Measurements from ENCODE around the gene KRT10. TPM values are rescaled to one million over a fixed set of nuclear protein-coding genes. Genes with fewer than 3 reads are reported as not detected.

Gene KRT10
- total RNA-seq (2022) (48.3 and 48.6 TPM in 2 replicates), Bru-seq, nascent RNA (percentile 55 among the genes with signal in this experiment), BruChase-seq, experiment 1, labeled RNA remaining after a 2-hour chase (percentile 63 among the genes with signal in this experiment), BruChase-seq, experiment 2, labeled RNA remaining after a 6-hour chase (percentile 81 among the genes with signal in this experiment)
- long read RNA-seq, transcript KRT10-202 (2 exons, 583 nt), result major isoform, 5 of 129 reads
- long read RNA-seq, partial matches to known transcripts, result 120 of 129 reads
- long read RNA-seq, other reads (novel, unspliced or antisense), result 4 of 129 reads

- Histone ChIP-seq H3K4me1 (peaks cover 8% of the 10 kb centered on the region), H3K36me3 (ENCODE audit: control insufficient read depth, insufficient read depth, low read length) (peaks cover under 1% of the 10 kb centered on the region; the same call in 1 of the 2 replicates), H3K27me3 (replicated peaks; ENCODE audit: control insufficient read depth, insufficient read depth, low read length) (no peaks in the 10 kb centered on the region), H3K9me3 (no peaks in the 10 kb centered on the region), H3K4me3 (ENCODE audit: low read depth, low read length) (no peak within 1 kb of the TSS)
- no peak within 1 kb of the TSS for H3K4me3 Mint-ChIP-seq (ENCODE audit: unreplicated experiment)
- BruUV-seq (replicated peaks), result no TSS peak
- H3K9me3 Mint-ChIP-seq (ENCODE audit: unreplicated experiment), result no peaks in the 10 kb centered on the region
- POLR2A ChIA-PET, result no interaction called here
- CTCF ChIA-PET, result no interaction called here
- H3K4me1 Mint-ChIP-seq (ENCODE audit: low read depth, unreplicated experiment), result peaks cover 5% of the 10 kb centered on the region
- intact Hi-C loops (cut with micrococcal nuclease; ENCODE audit: unreplicated experiment), result no loop called here
- no peaks in the 10 kb centered on the region for H3K27me3 Mint-ChIP-seq (ENCODE audit: insufficient read depth, unreplicated experiment)
- no peak within 1 kb of the TSS for H3K27ac Mint-ChIP-seq (ENCODE audit: unreplicated experiment)
- H3K36me3 Mint-ChIP-seq (ENCODE audit: insufficient read depth, unreplicated experiment), result peaks cover 5% of the 10 kb centered on the region
- no peak for DNase-seq
- TF ChIP-seq CTCF (IDR thresholded peaks at IDR 0.05; ENCODE audit: insufficient read depth in 1 of 2, low read depth in 1 of 2, low read length in 1 of 2, severe bottlenecking in 1 of 2, unreplicated experiment in 1 of 2), result no peak
These were observed at the start of gene KRT10 for GRCh38 chr17:40822132-40822812. KRT10 (minus strand) TSS chr17:40822614; CDS start chr17:40822585, 29 bp downstream.

GRCh38 chr17:40871316-40871715 is 48.9 kb upstream of the KRT10 start:
- no peak for TF ChIP-seq CTCF (IDR thresholded peaks at IDR 0.05; ENCODE audit: insufficient read depth in 1 of 2, low read depth in 1 of 2, low read length in 1 of 2, severe bottlenecking in 1 of 2, unreplicated experiment in 1 of 2)
- Histone ChIP-seq H3K36me3 (ENCODE audit: control insufficient read depth, insufficient read depth, low read length) (no peaks in the 10 kb centered on the region), H3K9me3 (no peaks in the 10 kb centered on the region), H3K4me3 (ENCODE audit: low read depth, low read length) (no peak overlapping the region), H3K4me1 (no peaks in the 10 kb centered on the region), H3K27me3 (replicated peaks; ENCODE audit: control insufficient read depth, insufficient read depth, low read length) (no peaks in the 10 kb centered on the region)
- BruUV-seq (replicated peaks), result no TSS peak
- no peak for DNase-seq
- Mint-ChIP-seq H3K4me3 (ENCODE audit: unreplicated experiment) (no peak overlapping the region), H3K27me3 (ENCODE audit: insufficient read depth, unreplicated experiment) (no peaks in the 10 kb centered on the region), H3K4me1 (ENCODE audit: low read depth, unreplicated experiment) (no peaks in the 10 kb centered on the region), H3K9me3 (ENCODE audit: unreplicated experiment) (no peaks in the 10 kb centered on the region), H3K36me3 (ENCODE audit: insufficient read depth, unreplicated experiment) (no peaks in the 10 kb centered on the region), H3K27ac (ENCODE audit: unreplicated experiment) (no peak overlapping the region)
- ChIA-PET CTCF (no interaction called here), POLR2A (no interaction called here)
- intact Hi-C loops (cut with micrococcal nuclease; ENCODE audit: unreplicated experiment), result no loop called here

GRCh38 chr17:40870136-40870535 is 47.7 kb upstream of the KRT10 start:
- no peak overlapping the region for H3K4me3 ChIP-seq (ENCODE audit: low read depth, low read length)
- DNase-seq, result no peak
- no peaks in the 10 kb centered on the region for H3K27me3 Mint-ChIP-seq (ENCODE audit: insufficient read depth, unreplicated experiment)
- no peak overlapping the region for H3K4me3 Mint-ChIP-seq (ENCODE audit: unreplicated experiment)
- BruUV-seq (replicated peaks), result no TSS peak
- H3K9me3 ChIP-seq, result no peaks in the 10 kb centered on the region
- POLR2A ChIA-PET, result no interaction called here
- H3K27me3 ChIP-seq (replicated peaks; ENCODE audit: control insufficient read depth, insufficient read depth, low read length), result no peaks in the 10 kb centered on the region
- H3K4me1 ChIP-seq, result no peaks in the 10 kb centered on the region
- H3K9me3 Mint-ChIP-seq (ENCODE audit: unreplicated experiment), result no peaks in the 10 kb centered on the region
- TF ChIP-seq CTCF (IDR thresholded peaks at IDR 0.05; ENCODE audit: insufficient read depth in 1 of 2, low read depth in 1 of 2, low read length in 1 of 2, severe bottlenecking in 1 of 2, unreplicated experiment in 1 of 2), result no peak
- CTCF ChIA-PET, result no interaction called here
- intact Hi-C loops (cut with micrococcal nuclease; ENCODE audit: unreplicated experiment), result no loop called here
- H3K4me1 Mint-ChIP-seq (ENCODE audit: low read depth, unreplicated experiment), result no peaks in the 10 kb centered on the region
- no peak overlapping the region for H3K27ac Mint-ChIP-seq (ENCODE audit: unreplicated experiment)
- no peaks in the 10 kb centered on the region for H3K36me3 Mint-ChIP-seq (ENCODE audit: insufficient read depth, unreplicated experiment)
- no peaks in the 10 kb centered on the region for H3K36me3 ChIP-seq (ENCODE audit: control insufficient read depth, insufficient read depth, low read length)
